SK-N-SH treated with all-trans-retinoic acid at 6 μM for 48 hours (cell line): ENCODE results near the gene PRKAB1.

ENCODE experiments used
- ATAC-seq: fragments of 200-7000 bp; cut with Tn5 transposase; 3 replicates; pipeline ENCODE4 v1.9.1; 2020; ENCODE audit warnings: mild to moderate bottlenecking, moderate library complexity
- ARNTL ChIP-seq: fragments of 450-650 bp; formaldehyde crosslinking; IDR thresholded peaks from 2 replicates; pipeline ENCODE4 v1.5.0; 2020; ENCODE audit warnings: low read depth, mild to moderate bottlenecking, moderate library complexity, borderline replicate concordance
- CSDC2 ChIP-seq: fragments of 250-450 bp; sonication (Bioruptor Pico); IDR thresholded peaks from 2 replicates; pipeline ENCODE4 v1.5.0; 2020; ENCODE audit warnings: mild to moderate bottlenecking, moderate library complexity
- ESRRG ChIP-seq: fragments of 250-450 bp; sonication (Bioruptor Pico); IDR thresholded peaks from 2 replicates; pipeline ENCODE4 v1.6.1; 2021; ENCODE audit warnings: mild to moderate bottlenecking
- GLIS3 ChIP-seq: fragments of 250-450 bp; sonication (Bioruptor Pico); IDR thresholded peaks from 2 replicates; pipeline ENCODE4 v1.5.0; 2020; ENCODE audit warnings: mild to moderate bottlenecking, moderate library complexity
- ISL1 ChIP-seq: fragments of 250-450 bp; sonication (Bioruptor Pico); IDR thresholded peaks from 2 replicates; pipeline ENCODE4 v2.1.2; 2022; ENCODE audit warnings: mild to moderate bottlenecking, moderate library complexity
- OSR1 ChIP-seq: fragments of 250-450 bp; sonication (Bioruptor Pico); IDR thresholded peaks from 2 replicates; pipeline ENCODE4 v1.8.0; 2022; ENCODE audit warnings: moderate library complexity, mild to moderate bottlenecking, inconsistent platforms
- PATZ1 ChIP-seq: fragments of 250-450 bp; sonication (Bioruptor Pico); IDR thresholded peaks from 2 replicates; pipeline ENCODE4 v1.8.0; 2020; ENCODE audit warnings: mild to moderate bottlenecking, moderate library complexity, borderline replicate concordance
- POU6F1 ChIP-seq: fragments of 250-450 bp; sonication (Bioruptor Pico); IDR thresholded peaks from 2 replicates; pipeline ENCODE4 v1.8.0; 2021; ENCODE audit warnings: low read depth, mild to moderate bottlenecking, moderate library complexity, borderline replicate concordance
- PPARA ChIP-seq: fragments of 250-450 bp; sonication (Bioruptor Pico); IDR thresholded peaks from 2 replicates; pipeline ENCODE4 v1.5.0; 2020; ENCODE audit warnings: mild to moderate bottlenecking, borderline replicate concordance
- RARB ChIP-seq: fragments of 250-450 bp; sonication (Bioruptor Pico); IDR thresholded peaks from 2 replicates; pipeline ENCODE4 v1.8.0; 2021; ENCODE audit warnings: mild to moderate bottlenecking, moderate library complexity
- SNAI2 ChIP-seq: fragments of 250-450 bp; sonication (Bioruptor Pico); IDR thresholded peaks from 2 replicates; pipeline ENCODE4 v1.5.0; 2020; ENCODE audit warnings: mild to moderate bottlenecking, moderate library complexity
- TCF4 ChIP-seq: fragments of 250-450 bp; sonication (Bioruptor Pico); IDR thresholded peaks from 2 replicates; pipeline ENCODE4 v1.8.0; 2021; ENCODE audit warnings: mild to moderate bottlenecking, moderate library complexity, borderline replicate concordance
- TOX ChIP-seq: fragments of 250-450 bp; sonication (Bioruptor Pico); IDR thresholded peaks from 2 replicates; pipeline ENCODE4 v1.8.0; 2021; ENCODE audit warnings: mild to moderate bottlenecking, moderate library complexity, borderline replicate concordance
- TSHZ2 ChIP-seq: fragments of 250-450 bp; sonication (Bioruptor Pico); IDR thresholded peaks from 2 replicates; pipeline ENCODE4 v1.5.0; 2020; ENCODE audit warnings: mild to moderate bottlenecking, moderate library complexity
- ZC3H10 ChIP-seq: fragments of 250-450 bp; sonication (Bioruptor Pico); IDR thresholded peaks from 2 replicates; pipeline ENCODE4 v1.5.1; 2021; ENCODE audit warnings: mild to moderate bottlenecking, moderate library complexity
- ZFP3 ChIP-seq: fragments of 250-450 bp; sonication (Bioruptor Pico); IDR thresholded peaks from 2 replicates; pipeline ENCODE4 v1.5.0; 2020; ENCODE audit warnings: mild to moderate bottlenecking, moderate library complexity
- ZFP30 ChIP-seq: fragments of 450-650 bp; formaldehyde crosslinking; IDR thresholded peaks from 2 replicates; pipeline ENCODE4 v1.5.0; 2022; ENCODE audit warnings: mild to moderate bottlenecking, moderate library complexity
- ZNF70 ChIP-seq: fragments of 450-650 bp; formaldehyde crosslinking; IDR thresholded peaks from 2 replicates; pipeline ENCODE4 v1.5.0; 2020; ENCODE audit warnings: mild to moderate bottlenecking, moderate library complexity
- ZNF8 ChIP-seq: fragments of 450-650 bp; formaldehyde crosslinking; IDR thresholded peaks from 2 replicates; pipeline ENCODE4 v1.5.0; 2020; ENCODE audit warnings: mild to moderate bottlenecking, moderate library complexity
- TF ChIP-seq, protein P1 (sequence below): fragments of 250-450 bp; sonication (Bioruptor Pico); IDR thresholded peaks from 2 replicates; pipeline ENCODE4 v1.5.1; 2020; ENCODE audit warnings: low read depth, mild to moderate bottlenecking, moderate library complexity

Gene PRKAB1

GRCh38 chr12:119725523-119725922 lies 57.6 kb downstream of the PRKAB1 start:
- TF ChIP-seq SNAI2 (CRISPR knock-in tag), result no peak
- TF ChIP-seq TOX (CRISPR knock-in tag), result no peak
- TF ChIP-seq, all 23 proteins: peak for 0
- ATAC-seq, result no peak

- ATAC-seq, result no peak
- no peak for TF ChIP-seq ZNF8 (CRISPR knock-in tag)
- TF ChIP-seq ZFP3, result no peak
- no peak for TF ChIP-seq SNAI2 (CRISPR knock-in tag)
- no peak for TF ChIP-seq RARB (CRISPR knock-in tag)
- TF ChIP-seq ZFP30 (CRISPR knock-in tag), result no peak
- no peak for TF ChIP-seq ESRRG
- no peak for TF ChIP-seq ZC3H10 (CRISPR knock-in tag)
- no peak for TF ChIP-seq OSR1 (CRISPR knock-in tag)
- TF ChIP-seq, protein P1, sequence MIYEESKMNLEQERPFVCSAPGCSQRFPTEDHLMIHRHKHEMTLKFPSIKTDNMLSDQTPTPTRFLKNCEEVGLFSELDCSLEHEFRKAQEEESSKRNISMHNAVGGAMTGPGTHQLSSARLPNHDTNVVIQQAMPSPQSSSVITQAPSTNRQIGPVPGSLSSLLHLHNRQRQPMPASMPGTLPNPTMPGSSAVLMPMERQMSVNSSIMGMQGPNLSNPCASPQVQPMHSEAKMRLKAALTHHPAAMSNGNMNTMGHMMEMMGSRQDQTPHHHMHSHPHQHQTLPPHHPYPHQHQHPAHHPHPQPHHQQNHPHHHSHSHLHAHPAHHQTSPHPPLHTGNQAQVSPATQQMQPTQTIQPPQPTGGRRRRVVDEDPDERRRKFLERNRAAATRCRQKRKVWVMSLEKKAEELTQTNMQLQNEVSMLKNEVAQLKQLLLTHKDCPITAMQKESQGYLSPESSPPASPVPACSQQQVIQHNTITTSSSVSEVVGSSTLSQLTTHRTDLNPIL (CRISPR knock-in tag), result no peak
Observed at GRCh38 chr12:119727600-119728443, 59.9 kb downstream of the PRKAB1 start.

DNA sequence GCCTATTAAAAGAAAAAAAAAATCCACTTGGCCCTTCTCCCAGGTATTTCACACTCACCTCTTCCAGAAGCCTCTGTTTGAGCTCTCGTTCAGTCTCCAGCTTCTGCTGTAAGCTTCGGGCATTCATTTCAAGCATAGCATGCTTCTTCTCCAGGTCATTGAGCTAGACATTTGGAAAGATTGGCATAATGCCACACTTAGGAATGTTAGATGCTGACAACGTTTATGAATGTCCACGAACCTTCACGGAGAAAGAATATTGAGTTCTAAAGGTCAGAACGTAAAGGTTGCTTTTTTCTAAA lies 60.5 kb downstream of the PRKAB1 start:
- no peak for ATAC-seq

More for the DNA sequence above, 60.5 kb downstream of the PRKAB1 start:
- TF ChIP-seq SNAI2 (CRISPR knock-in tag), result no peak
- no peak for TF ChIP-seq ZC3H10 (CRISPR knock-in tag)
- TF ChIP-seq TSHZ2, result no peak
- no peak for TF ChIP-seq ESRRG
- no peak for TF ChIP-seq ARNTL
- no peak for TF ChIP-seq CSDC2 (CRISPR knock-in tag)
- TF ChIP-seq POU6F1 (CRISPR knock-in tag), result no peak
- no peak for TF ChIP-seq TOX (CRISPR knock-in tag)
- no peak for TF ChIP-seq PATZ1 (CRISPR knock-in tag)
- TF ChIP-seq ZNF70, result no peak
- TF ChIP-seq ZNF8 (CRISPR knock-in tag), result no peak
- TF ChIP-seq GLIS3 (CRISPR knock-in tag), result no peak
- TF ChIP-seq ISL1 (CRISPR knock-in tag), result no peak
- TF ChIP-seq, protein P1 (CRISPR knock-in tag), result no peak
- no peak for TF ChIP-seq TCF4 (CRISPR knock-in tag)
- no peak for TF ChIP-seq RARB (CRISPR knock-in tag)
- TF ChIP-seq ZFP30 (CRISPR knock-in tag), result no peak
- TF ChIP-seq PPARA, result no peak
